ENCODE data around the gene EFNB2.

- no peak for TF ChIP-seq CTCF (conservative IDR thresholded peaks at IDR 0.05; ENCODE audit: low read depth, low read length)
- no peak for TF ChIP-seq EZH2 (IDR thresholded peaks at IDR 0.05; ENCODE audit: borderline replicate concordance, low read depth, low read length, poor library complexity, severe bottlenecking)
Observed at GRCh38 chr13:106525865-106526264, 9.6 kb downstream of the EFNB2 start.
